Esophagus squamous epithelium (tissue), 4 donors: ENCODE results near the gene CENPV.
"Not testable (repeated sequence)": the region's sequence is repeated elsewhere in the genome, so short reads cannot be mapped to it uniquely, and the experiment has no call there.

Source experiments
- CTCF ChIP-seq, 6 experiments: fragments of 450-650 bp in 4 of 6; fragments of 200-600 bp in 2 of 6; sonication (generic) in 2 of 6; IDR thresholded peaks; one replicate each; pipeline ENCODE4 v1.5.1; 2016 to 2019; ENCODE audit warnings: antibody characterized with exemption in 6 of 6, mild to moderate bottlenecking in 4 of 6, moderate library complexity in 4 of 6
- POLR2A ChIP-seq, 4 donors: fragments of 450-650 bp; IDR thresholded peaks; one replicate each; pipeline ENCODE4 v1.6.1; 2017; ENCODE audit warnings: antibody characterized with exemption in 4 of 4, mild to moderate bottlenecking in 4 of 4, moderate library complexity in 3 of 4

- TF ChIP-seq POLR2A, CTCF (IDR thresholded peaks at IDR 0.05): not testable (repeated sequence)
Measured at GRCh38 chr17:16396693-16397092, 43.4 kb upstream of the CENPV start.
